CD4-positive, alpha-beta T cell treated with Interferon gamma for 1 hour (primary cell): ENCODE measurements around the gene NFATC2.

ENCODE experiments used
- DNase-seq: peaks from one replicate; pipeline ENCODE4 v3.0.0-alpha.2; 2020

The NFATC2 gene

DNA sequence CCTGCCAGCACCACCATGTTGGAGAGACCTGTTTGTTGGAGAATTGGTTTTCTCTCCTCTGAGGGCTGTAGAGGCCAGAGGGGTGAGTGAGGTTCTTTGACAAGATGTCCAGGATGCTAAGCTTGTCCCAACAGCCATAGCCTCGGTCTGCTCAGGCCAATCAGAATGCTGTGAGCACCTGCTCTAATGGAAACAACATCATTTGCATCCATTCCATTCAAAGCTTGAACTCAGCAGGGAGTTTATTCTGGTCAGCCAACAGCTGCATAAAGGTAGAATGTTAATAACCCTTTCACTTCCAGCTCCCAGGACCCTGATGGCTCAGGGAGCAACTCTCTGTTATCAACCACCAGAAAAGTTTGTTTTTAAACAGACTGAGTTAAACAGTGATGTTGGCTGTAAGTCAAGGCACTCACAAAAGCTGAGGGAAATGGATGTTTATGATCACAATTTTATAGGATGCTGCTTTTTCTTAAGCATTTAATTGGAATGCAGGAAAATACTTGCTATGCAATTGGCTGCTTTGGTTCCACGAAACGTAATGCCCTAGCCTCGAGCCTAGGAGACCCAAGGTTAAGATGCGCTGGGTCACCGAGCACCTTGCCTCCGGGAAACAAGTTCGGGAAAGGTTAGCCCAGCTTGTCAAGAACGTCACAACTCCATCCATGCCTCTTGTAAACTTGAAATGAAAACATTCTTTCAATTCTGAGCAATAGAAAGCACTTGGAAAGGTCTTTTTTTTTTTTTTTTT is 155.2 kb downstream of the NFATC2 start:
- no peak for DNase-seq

DNA sequence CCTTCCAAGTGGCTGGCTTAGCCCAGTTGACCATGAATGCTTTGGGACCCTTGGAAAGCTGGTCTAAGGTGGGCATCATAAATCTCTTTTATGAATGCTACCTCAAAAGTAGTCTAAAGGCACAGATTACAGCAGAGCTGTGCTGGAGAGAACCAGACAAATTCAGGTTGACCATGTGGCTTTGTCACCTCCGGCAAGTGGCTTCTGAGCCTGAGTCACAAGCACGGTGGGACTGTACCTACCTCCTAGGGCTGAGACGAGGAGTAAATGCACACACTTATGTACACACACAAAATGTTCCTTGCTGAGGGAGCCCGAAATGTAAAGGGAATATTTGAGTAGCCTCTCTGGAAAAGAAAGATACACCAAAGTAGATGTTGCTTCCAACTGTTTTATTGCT is 155.9 kb downstream of the NFATC2 start:
- DNase-seq, result peak; percentile 14

GRCh38 chr20:51385646-51386530 is 156.6 kb downstream of the NFATC2 start:
- DNase-seq, result peak; percentile 31

- no peak for DNase-seq
Observed at GRCh38 chr20:51384875-51385274, 157.6 kb downstream of the NFATC2 start.

- no peak for DNase-seq
Observed at GRCh38 chr20:51383891-51384510, 158.5 kb downstream of the NFATC2 start.

- no peak for DNase-seq
Observed at GRCh38 chr20:51382986-51383821, 159.3 kb downstream of the NFATC2 start.

DNA sequence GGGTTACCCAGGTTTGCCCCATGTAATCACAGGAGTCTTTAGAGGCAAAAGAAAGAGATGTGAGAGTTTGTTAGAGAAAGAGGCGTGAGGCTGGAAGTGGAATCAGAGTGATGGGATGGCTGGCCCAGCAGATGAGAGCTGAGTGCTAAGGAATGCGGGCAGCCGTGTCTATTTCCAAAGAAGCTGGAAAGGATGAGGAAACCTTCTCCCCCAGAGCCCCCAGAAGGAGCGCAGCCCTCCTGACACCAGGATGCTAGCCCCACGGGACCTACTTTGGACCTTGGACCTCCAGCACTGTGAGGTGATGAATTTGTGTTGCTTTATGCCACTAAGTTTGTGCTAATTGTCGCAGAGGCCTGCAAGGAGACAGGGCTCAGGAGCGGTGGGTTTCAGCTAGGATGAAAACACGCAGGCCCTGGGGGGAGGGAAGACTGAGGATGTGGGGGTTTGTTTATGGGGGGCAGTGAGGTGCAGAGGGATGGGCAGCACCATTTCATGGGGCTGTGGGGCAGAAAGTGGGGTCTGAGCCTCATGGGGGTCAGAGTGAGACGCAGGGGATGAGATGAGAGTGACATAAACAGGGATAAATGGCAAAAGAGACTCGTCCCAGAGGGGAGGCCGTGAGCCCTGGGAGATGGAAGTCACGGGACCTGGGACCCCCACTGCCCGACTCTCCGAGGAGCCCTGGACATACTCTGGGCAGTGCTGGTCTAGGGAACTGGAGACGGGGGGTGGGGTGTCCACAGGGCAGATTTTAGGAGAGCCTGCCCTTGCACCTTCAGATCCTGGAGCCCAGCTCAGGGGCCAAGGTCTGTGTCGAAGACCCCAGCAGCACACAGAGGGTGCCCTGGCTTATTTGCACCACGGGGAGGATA is 160.2 kb downstream of the NFATC2 start:
- DNase-seq, result no peak

DNA sequence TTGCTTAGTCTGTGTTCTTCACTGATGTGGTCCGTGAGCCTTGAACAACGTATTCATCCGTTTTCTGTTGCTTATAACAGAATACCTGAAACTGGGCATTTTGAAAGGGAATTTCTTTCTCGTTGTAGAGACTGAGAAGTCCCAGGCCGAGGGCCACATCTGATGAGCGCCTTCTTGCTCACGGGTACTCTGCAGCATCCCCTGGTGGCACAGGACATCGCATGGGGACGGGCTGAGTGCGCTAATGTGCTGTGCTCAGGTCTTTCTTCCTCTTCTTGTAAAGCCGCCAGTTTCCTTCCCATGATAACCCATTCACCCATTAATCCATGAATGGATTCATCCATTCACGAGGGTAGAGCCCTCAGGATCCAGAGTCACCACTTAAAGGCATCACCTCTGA is 161.0 kb downstream of the NFATC2 start:
- no peak for DNase-seq

GRCh38 chr20:51380401-51381385 is 161.8 kb downstream of the NFATC2 start:
- peak; percentile 16 for DNase-seq

- DNase-seq, result no peak
Observed at GRCh38 chr20:51379601-51380341, 162.7 kb downstream of the NFATC2 start.

GRCh38 chr20:51378171-51378928 is 164.2 kb downstream of the NFATC2 start:
- DNase-seq, result no peak

GRCh38 chr20:51377132-51377531 is 165.4 kb downstream of the NFATC2 start:
- no peak for DNase-seq

GRCh38 chr20:51376111-51376510 is 166.4 kb downstream of the NFATC2 start:
- DNase-seq, result no peak

DNA sequence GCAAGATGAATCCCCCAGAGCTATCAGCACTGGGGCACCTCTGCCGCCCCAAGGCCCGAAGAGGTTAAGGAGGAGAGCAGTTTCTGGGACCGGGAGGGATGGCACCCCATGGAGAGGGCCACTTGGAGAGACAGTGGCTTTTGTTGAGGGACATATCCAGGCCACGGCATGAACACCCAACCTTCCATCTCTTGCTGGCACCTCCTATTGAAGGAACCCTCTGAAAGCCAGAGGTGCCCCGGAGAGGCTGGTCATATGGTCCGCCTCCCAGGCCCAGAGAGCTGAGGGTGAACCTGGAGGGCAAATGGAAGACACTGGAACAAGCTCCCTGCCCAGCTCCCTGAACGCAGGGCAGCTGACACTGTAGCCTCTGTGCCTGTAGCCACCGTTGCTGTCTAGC is 167.0 kb downstream of the NFATC2 start:
- DNase-seq, result no peak

GRCh38 chr20:51374961-51375360 is 167.6 kb downstream of the NFATC2 start:
- no peak for DNase-seq

GRCh38 chr20:51374456-51374830 is 168.1 kb downstream of the NFATC2 start:
- DNase-seq, result no peak

- DNase-seq, result no peak
Observed at GRCh38 chr20:51373713-51374455, 168.6 kb downstream of the NFATC2 start.

GRCh38 chr20:51372966-51373365 is 169.6 kb downstream of the NFATC2 start:
- DNase-seq, result no peak
